Common myeloid progenitor, CD34-positive (primary cell): ENCODE data around the gene GLI3.

Source experiments
- CTCF ChIA-PET: fragments of 350-600 bp; sonication (Branson Sonifier 250); formaldehyde crosslinking; loops from one replicate; lab custom pipeline; 2021; ENCODE audit warnings: antibody characterized with exemption; lab: Charles Lee
- POLR2A ChIA-PET: fragments of 350-600 bp; sonication (Branson Sonifier 250); formaldehyde crosslinking; loops from one replicate; lab custom pipeline; 2021; ENCODE audit warnings: antibody characterized with exemption; lab: Charles Lee
- DNase-seq, 3 donors: peaks; one replicate each; pipeline versions ENCODE4 v3.0.0 to v3.0.0-alpha.2; 2013
- H3K27ac ChIP-seq, 2 experiments: 1 replicate in 1 of 2; 2 replicates in 1 of 2; pipeline ENCODE4 v1.7.0; 2013; ENCODE audit warnings: inconsistent platforms in 2 of 2, low read length in 2 of 2, mild to moderate bottlenecking in 2 of 2, low read depth in 1 of 2, moderate library complexity in 1 of 2; ENCODE audit not compliant: severe bottlenecking in 2 of 2, insufficient read depth in 1 of 2, poor library complexity in 1 of 2
- H3K27me3 ChIP-seq, 5 experiments: replicated peaks in 2 of 5; 1 replicate in 3 of 5; 2 replicates in 2 of 5; pipeline versions ENCODE4 v1.6.1 to v1.7.0; 2013; ENCODE audit warnings: low read length in 4 of 5, mild to moderate bottlenecking in 2 of 5, moderate library complexity in 2 of 5, inconsistent platforms in 1 of 5; ENCODE audit not compliant: insufficient read depth in 5 of 5, control insufficient read depth in 4 of 5
- H3K36me3 ChIP-seq, 4 experiments: 1 replicate in 2 of 4; 2 replicates in 2 of 4; pipeline versions ENCODE4 v1.6.1 to v1.7.0; 2013; ENCODE audit warnings: low read length in 3 of 4, control low read depth in 1 of 4, mild to moderate bottlenecking in 1 of 4; ENCODE audit not compliant: control insufficient read depth in 4 of 4, insufficient read depth in 4 of 4
- H3K4me1 ChIP-seq, 4 experiments: 1 replicate in 3 of 4; 2 replicates in 1 of 4; pipeline versions ENCODE4 v1.6.1 to v1.7.1; 2013; ENCODE audit warnings: low read length in 3 of 4, mild to moderate bottlenecking in 3 of 4, control low read depth in 1 of 4, inconsistent platforms in 1 of 4, moderate library complexity in 1 of 4; ENCODE audit not compliant: control insufficient read depth in 4 of 4, insufficient read depth in 4 of 4; ENCODE audit errors: control extremely low read depth in 1 of 4
- H3K4me3 ChIP-seq, 7 experiments: 1 replicate in 4 of 7; 2 replicates in 3 of 7; pipeline versions ENCODE4 v1.5.1 to v1.7.0; 2013; ENCODE audit warnings: mild to moderate bottlenecking in 7 of 7, low read length in 6 of 7, moderate library complexity in 6 of 7, inconsistent platforms in 2 of 7, low read depth in 2 of 7, control low read depth in 1 of 7; ENCODE audit not compliant: insufficient read depth in 4 of 7, control insufficient read depth in 1 of 7; ENCODE audit errors: extremely low read depth in 1 of 7
- H3K9me3 ChIP-seq, 5 experiments: 1 replicate in 4 of 5; 2 replicates in 1 of 5; pipeline versions ENCODE4 v1.6.1 to v1.7.1; 2013; ENCODE audit warnings: low read length in 4 of 5, mild to moderate bottlenecking in 2 of 5, inconsistent platforms in 1 of 5, low read depth in 1 of 5, moderate library complexity in 1 of 5; ENCODE audit not compliant: control insufficient read depth in 4 of 5, insufficient read depth in 2 of 5; ENCODE audit errors: control extremely low read depth in 1 of 5
- WGBS: methylation state at CpG from one replicate; pipeline ENCODE4 v1.1.5; 2013; ENCODE audit not compliant: insufficient coverage; 5-methylcytosine and 5-hydroxymethylcytosine counted together

The GLI3 gene

GRCh38 chr7:42082144-42082543 lies 154.9 kb downstream of the GLI3 start:
- H3K36me3 ChIP-seq: no peaks in the 10 kb centered on the region
- H3K4me3 ChIP-seq: no peak overlapping the region
- no peak overlapping the region for H3K27ac ChIP-seq
- no peak for DNase-seq
- 95% methylated on average over 7 of the region's 8 CpGs for WGBS
- peaks cover 4 to 11% (median 6%) of the 10 kb centered on the region in 4 experiments for H3K4me1 ChIP-seq
- no peaks in the 10 kb centered on the region for H3K9me3 ChIP-seq
- peaks cover 0 to 3% (median 0%) of the 10 kb centered on the region in 5 experiments for H3K27me3 ChIP-seq
- ChIA-PET CTCF (no interaction called here), POLR2A (interaction anchor here (0.7 kb wide), 1 partner anchor 125 kb away, joined by 3 read pairs; no protein-coding TSS in a partner anchor)

GRCh38 chr7:42081671-42082070 lies 155.3 kb downstream of the GLI3 start:
- no peak overlapping the region for H3K27ac ChIP-seq
- 100% methylated on average over 1 of the region's 2 CpGs for WGBS
- POLR2A ChIA-PET: interaction anchor here (0.7 kb wide), 1 partner anchor 124 kb away, joined by 3 read pairs; no protein-coding TSS in a partner anchor
- H3K36me3 ChIP-seq: no peaks in the 10 kb centered on the region
- peaks cover 0 to 3% (median 0%) of the 10 kb centered on the region in 5 experiments for H3K27me3 ChIP-seq
- H3K4me1 ChIP-seq: peaks cover 4 to 11% (median 6%) of the 10 kb centered on the region in 4 experiments
- no peak for DNase-seq
- no peak overlapping the region for H3K4me3 ChIP-seq
- H3K9me3 ChIP-seq: no peaks in the 10 kb centered on the region
- CTCF ChIA-PET: no interaction called here

DNA sequence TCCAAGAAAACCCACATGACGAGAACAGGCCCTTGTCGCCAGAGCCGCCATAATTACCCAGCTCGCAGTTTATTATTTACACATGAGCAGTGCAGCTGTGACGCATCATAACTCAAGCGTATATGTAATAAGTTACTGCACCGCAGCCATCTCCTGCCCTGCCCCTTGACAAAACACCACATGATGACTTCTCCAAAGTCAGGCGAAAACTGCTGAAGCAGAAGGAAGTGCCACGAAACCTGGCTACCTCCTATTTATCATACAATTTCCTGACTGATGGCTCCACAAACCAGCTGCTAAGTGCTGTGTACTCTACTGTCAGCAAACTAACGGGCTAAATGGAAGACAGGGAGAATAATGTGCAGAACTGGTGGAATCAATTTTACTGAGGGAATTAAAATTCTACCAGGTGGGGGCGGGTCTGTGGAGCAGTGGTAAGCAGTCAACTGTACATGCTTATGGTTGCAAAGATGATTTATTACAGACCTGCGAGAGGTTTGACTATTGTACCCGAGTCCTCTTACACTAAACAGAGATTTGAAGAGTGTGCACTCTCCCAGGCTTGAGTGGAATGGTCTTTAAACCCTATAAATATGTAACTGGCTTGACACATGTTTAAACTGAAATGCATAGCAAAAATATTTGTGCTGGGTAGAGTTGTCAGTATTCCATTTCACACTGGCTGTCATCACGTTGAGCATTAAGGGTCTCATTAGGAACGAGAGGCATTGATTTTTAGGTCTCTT lies 156.0 kb downstream of the GLI3 start:
- POLR2A ChIA-PET: no interaction called here
- CTCF ChIA-PET: interaction anchor here (1.5 kb wide), 1 partner anchor 9 kb away, joined by 5 read pairs; no protein-coding TSS in a partner anchor
- Histone ChIP-seq H3K27me3 (peaks cover 0 to 3% (median 0%) of the 10 kb centered on the region in 5 experiments), H3K36me3 (no peaks in the 10 kb centered on the region), H3K9me3 (no peaks in the 10 kb centered on the region), H3K27ac (no peak overlapping the region), H3K4me1 (peaks cover 4 to 11% (median 6%) of the 10 kb centered on the region in 4 experiments), H3K4me3 (peak overlapping the region in 1 of 7 experiments; percentile 58)
- DNase-seq: peak; percentile 76 to 97 (median 93)
- 21% methylated on average over 9 of the region's 15 CpGs for WGBS

GRCh38 chr7:42077271-42078135 lies 159.5 kb downstream of the GLI3 start:
- 81% methylated on average over 3 of the region's 9 CpGs for WGBS
- Histone ChIP-seq H3K9me3 (no peaks in the 10 kb centered on the region), H3K36me3 (no peaks in the 10 kb centered on the region), H3K4me3 (no peak overlapping the region), H3K27ac (no peak overlapping the region), H3K27me3 (no peaks in the 10 kb centered on the region), H3K4me1 (peaks cover 4 to 11% (median 6%) of the 10 kb centered on the region in 4 experiments)
- ChIA-PET CTCF (no interaction called here), POLR2A (interaction anchor here (0.6 kb wide), 1 partner anchor 1464 kb away, joined by 6 read pairs; no protein-coding TSS in a partner anchor)
- DNase-seq: no peak

- POLR2A ChIA-PET: interaction anchor here (0.6 kb wide), 1 partner anchor 1464 kb away, joined by 6 read pairs; no protein-coding TSS in a partner anchor
- 100% methylated on average over 1 of the region's 2 CpGs for WGBS
- Histone ChIP-seq H3K27me3 (no peaks in the 10 kb centered on the region), H3K36me3 (no peaks in the 10 kb centered on the region), H3K4me3 (no peak overlapping the region), H3K27ac (no peak overlapping the region), H3K9me3 (no peaks in the 10 kb centered on the region), H3K4me1 (peaks cover 4 to 11% (median 6%) of the 10 kb centered on the region in 4 experiments)
- DNase-seq: no peak
- CTCF ChIA-PET: no interaction called here
Measured at GRCh38 chr7:42076870-42077269, 160.1 kb downstream of the GLI3 start.

DNA sequence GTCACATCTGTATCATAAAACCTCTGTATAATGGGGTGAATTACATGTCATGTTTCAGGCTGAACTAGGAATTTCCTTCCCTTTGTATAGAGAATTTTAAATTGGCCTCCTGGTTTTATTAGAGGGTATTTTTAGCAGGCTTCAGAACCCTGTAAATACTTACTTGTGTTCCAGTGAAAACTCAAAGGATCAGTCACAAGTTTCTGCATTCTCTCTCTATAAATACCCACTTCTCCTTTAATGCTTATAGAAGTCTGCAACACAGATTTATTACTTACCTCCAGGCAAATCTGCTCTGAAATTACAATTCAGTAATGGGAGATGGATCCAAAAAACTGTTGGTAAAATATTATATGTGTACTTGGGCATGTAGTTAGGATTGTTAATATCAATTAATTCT lies 161.6 kb downstream of the GLI3 start:
- ChIA-PET POLR2A (no interaction called here), CTCF (no interaction called here)
- peaks cover 0 to under 1% (median under 1%) of the 10 kb centered on the region in 4 experiments for H3K4me1 ChIP-seq
- H3K36me3 ChIP-seq: no peaks in the 10 kb centered on the region
- no peaks in the 10 kb centered on the region for H3K9me3 ChIP-seq
- no peak overlapping the region for H3K27ac ChIP-seq
- no peak overlapping the region for H3K4me3 ChIP-seq
- no peaks in the 10 kb centered on the region for H3K27me3 ChIP-seq
- no peak for DNase-seq
